ENCODE data around the gene CHRNG.

CHRNG gene, protein sequence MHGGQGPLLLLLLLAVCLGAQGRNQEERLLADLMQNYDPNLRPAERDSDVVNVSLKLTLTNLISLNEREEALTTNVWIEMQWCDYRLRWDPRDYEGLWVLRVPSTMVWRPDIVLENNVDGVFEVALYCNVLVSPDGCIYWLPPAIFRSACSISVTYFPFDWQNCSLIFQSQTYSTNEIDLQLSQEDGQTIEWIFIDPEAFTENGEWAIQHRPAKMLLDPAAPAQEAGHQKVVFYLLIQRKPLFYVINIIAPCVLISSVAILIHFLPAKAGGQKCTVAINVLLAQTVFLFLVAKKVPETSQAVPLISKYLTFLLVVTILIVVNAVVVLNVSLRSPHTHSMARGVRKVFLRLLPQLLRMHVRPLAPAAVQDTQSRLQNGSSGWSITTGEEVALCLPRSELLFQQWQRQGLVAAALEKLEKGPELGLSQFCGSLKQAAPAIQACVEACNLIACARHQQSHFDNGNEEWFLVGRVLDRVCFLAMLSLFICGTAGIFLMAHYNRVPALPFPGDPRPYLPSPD

GRCh38 chr2:232539298-232540231, at the start of gene CHRNG:
Gene CHRNG (plus strand): TSS chr2:232539692. CDS start chr2:232539748, 56 bp downstream.
- no peaks in the 10 kb centered on the region for H3K4me1 ChIP-seq (ENCODE audit: insufficient read depth, low read length)
- no peaks in the 10 kb centered on the region for H3K36me3 ChIP-seq (ENCODE audit: insufficient read depth, low read length)
- H3K27ac ChIP-seq (ENCODE audit: low read depth, low read length), result no peak within 1 kb of the TSS
- no peak within 1 kb of the TSS for H3K9ac ChIP-seq (ENCODE audit: low read length)
- peaks cover 9 to 28% of the 10 kb centered on the region in 2 donors for H3K27me3 ChIP-seq (ENCODE audit: control insufficient read depth in 1 of 2, insufficient read depth in 2 of 2, low read length in 2 of 2)
- no peak within 1 kb of the TSS for H3K4me3 ChIP-seq (ENCODE audit: low read depth in 1 of 2, low read length in 2 of 2)
- H3K9me3 ChIP-seq (ENCODE audit: low read length), result no peaks in the 10 kb centered on the region

DNA sequence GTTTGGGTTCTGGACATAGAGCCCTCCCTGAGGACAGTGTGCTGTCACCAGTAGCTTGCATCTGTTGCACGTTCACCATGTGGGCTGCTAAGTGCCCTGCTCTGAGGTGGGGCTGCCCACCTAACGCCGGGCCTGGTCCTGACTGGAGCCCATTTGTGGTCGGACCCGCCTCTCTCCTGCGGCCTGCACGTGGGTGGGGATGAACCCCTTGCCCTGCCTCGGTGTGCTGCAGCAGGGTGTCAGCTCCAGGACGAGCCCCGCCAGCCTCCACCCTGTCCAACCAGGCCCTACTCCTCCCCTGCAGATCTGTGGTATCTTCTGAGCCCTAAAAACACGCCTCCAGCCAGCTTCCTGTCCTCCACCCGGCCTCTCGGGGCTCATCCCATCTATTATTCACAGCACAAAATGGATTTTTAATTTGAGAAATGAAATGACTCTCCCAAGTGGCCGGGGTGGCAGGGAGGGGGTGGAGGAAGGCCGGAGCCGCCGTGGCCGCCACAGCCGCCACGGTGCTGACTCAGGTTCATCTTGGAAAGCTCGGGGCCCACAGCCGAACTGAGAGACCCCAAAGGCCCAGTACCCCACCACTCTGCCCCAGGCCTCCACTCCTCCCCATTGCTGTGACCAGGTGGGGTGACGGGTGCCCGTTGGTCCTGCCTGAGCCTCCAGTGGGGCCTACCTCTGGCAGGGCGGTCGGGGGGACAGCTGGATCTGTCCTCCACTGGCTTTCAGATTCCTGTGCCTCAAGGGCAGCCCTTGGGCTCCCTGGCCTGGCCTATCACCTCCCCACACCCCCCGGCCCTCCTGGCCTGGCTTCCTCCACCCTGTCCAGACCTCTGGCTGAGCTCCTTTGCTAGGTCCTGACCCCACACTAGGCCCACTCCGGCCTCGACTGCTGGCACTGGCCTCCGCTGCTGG, 49.0 kb upstream of the CHRNG start:
- H3K9me3 ChIP-seq (ENCODE audit: low read length), result no peaks in the 10 kb centered on the region
- no peaks in the 10 kb centered on the region for H3K36me3 ChIP-seq (ENCODE audit: insufficient read depth, low read length)
- peaks cover 0 to 37% of the 10 kb centered on the region in 2 donors for H3K27me3 ChIP-seq (ENCODE audit: control insufficient read depth in 1 of 2, insufficient read depth in 2 of 2, low read length in 2 of 2)
- H3K4me1 ChIP-seq (ENCODE audit: insufficient read depth, low read length), result no peaks in the 10 kb centered on the region
- no peak overlapping the region for H3K27ac ChIP-seq (ENCODE audit: low read depth, low read length)
- no peak overlapping the region for H3K9ac ChIP-seq (ENCODE audit: low read length)
- no peak overlapping the region for H3K4me3 ChIP-seq (ENCODE audit: low read depth in 1 of 2, low read length in 2 of 2)

DNA sequence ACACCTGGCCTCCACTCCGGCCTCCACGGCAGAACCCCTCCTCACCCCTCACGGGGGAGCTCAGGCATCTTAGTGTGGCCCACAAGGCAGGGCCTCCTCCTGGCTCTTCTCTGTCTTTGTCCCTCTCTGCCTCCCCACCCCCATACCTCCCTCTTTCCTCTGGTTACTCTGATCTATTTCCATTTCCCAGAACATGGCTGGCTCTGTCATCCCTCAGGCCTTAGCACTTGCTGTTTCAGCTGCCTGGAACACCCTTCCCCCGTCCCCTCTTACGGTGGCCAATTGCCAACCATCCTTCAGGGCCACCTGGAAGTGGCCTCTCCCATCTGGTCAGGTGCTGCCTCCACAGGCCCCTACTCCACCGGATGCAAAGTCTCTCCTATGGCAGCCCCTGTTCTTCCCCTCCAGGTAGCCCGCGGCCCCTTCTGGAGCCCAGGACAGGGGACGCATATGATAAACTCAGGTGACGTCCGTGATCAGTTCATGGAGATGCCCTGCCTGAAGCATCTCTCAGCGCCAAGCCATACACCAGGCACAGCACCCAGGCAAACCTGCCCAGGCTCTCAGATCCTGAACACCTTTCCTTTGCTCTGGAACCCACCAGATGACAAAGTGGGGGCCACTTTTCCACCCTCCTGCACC, 48.2 kb upstream of the CHRNG start:
- H3K27me3 ChIP-seq (ENCODE audit: control insufficient read depth in 1 of 2, insufficient read depth in 2 of 2, low read length in 2 of 2), result peaks cover 0 to 29% of the 10 kb centered on the region in 2 donors
- H3K4me3 ChIP-seq (ENCODE audit: low read depth in 1 of 2, low read length in 2 of 2), result no peak overlapping the region
- no peaks in the 10 kb centered on the region for H3K36me3 ChIP-seq (ENCODE audit: insufficient read depth, low read length)
- no peaks in the 10 kb centered on the region for H3K9me3 ChIP-seq (ENCODE audit: low read length)
- no peaks in the 10 kb centered on the region for H3K4me1 ChIP-seq (ENCODE audit: insufficient read depth, low read length)
- H3K9ac ChIP-seq (ENCODE audit: low read length), result no peak overlapping the region
- no peak overlapping the region for H3K27ac ChIP-seq (ENCODE audit: low read depth, low read length)

DNA sequence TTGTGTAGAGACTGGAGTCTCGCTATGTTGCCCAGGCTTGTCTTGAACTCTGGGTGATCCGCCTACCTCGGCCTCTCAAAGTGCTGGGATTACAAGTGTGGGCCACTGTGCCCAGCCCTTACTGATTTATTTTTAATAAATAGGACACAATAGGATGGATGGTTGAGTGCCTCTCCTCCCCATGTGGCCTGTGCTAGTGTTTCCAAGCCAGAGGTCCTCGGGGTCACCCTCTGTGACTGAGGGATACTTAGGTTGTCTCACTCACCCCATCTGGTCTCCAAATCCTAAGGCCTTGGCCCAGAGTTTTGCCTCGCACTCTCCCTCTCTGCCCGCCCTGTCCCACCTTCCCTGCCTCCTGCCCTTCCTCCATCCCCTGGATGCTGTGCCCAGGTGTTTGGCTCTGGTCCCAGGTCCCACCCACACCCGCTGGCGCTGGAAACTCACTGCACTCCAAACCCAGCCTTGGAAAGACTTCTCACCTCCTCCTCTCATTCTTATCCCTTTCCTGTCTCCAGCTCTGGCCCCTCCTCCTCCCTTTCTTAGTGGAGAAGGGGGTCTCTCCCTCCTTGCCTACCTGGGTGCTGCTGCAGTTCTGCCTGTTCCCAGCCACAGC, 47.1 kb upstream of the CHRNG start:
- Histone ChIP-seq H3K9ac (ENCODE audit: low read length) (no peak overlapping the region), H3K9me3 (ENCODE audit: low read length) (no peaks in the 10 kb centered on the region), H3K4me1 (ENCODE audit: insufficient read depth, low read length) (no peaks in the 10 kb centered on the region), H3K27me3 (ENCODE audit: control insufficient read depth in 1 of 2, insufficient read depth in 2 of 2, low read length in 2 of 2) (peaks cover 0 to 21% of the 10 kb centered on the region in 2 donors), H3K36me3 (ENCODE audit: insufficient read depth, low read length) (no peaks in the 10 kb centered on the region), H3K27ac (ENCODE audit: low read depth, low read length) (no peak overlapping the region), H3K4me3 (ENCODE audit: low read depth in 1 of 2, low read length in 2 of 2) (no peak overlapping the region)

GRCh38 chr2:232492963-232493700, 46.4 kb upstream of the CHRNG start:
- no peaks in the 10 kb centered on the region for H3K36me3 ChIP-seq (ENCODE audit: insufficient read depth, low read length)
- H3K9me3 ChIP-seq (ENCODE audit: low read length), result no peaks in the 10 kb centered on the region
- no peak overlapping the region for H3K4me3 ChIP-seq (ENCODE audit: low read depth in 1 of 2, low read length in 2 of 2)
- peaks cover 0 to 17% of the 10 kb centered on the region in 2 donors for H3K27me3 ChIP-seq (ENCODE audit: control insufficient read depth in 1 of 2, insufficient read depth in 2 of 2, low read length in 2 of 2)
- no peaks in the 10 kb centered on the region for H3K4me1 ChIP-seq (ENCODE audit: insufficient read depth, low read length)
- H3K9ac ChIP-seq (ENCODE audit: low read length), result no peak overlapping the region
- H3K27ac ChIP-seq (ENCODE audit: low read depth, low read length), result no peak overlapping the region

- Histone ChIP-seq H3K4me1 (ENCODE audit: insufficient read depth, low read length) (no peaks in the 10 kb centered on the region), H3K27me3 (ENCODE audit: control insufficient read depth in 1 of 2, insufficient read depth in 2 of 2, low read length in 2 of 2) (peaks cover 0 to 9% of the 10 kb centered on the region in 2 donors), H3K27ac (ENCODE audit: low read depth, low read length) (no peak overlapping the region), H3K9ac (ENCODE audit: low read length) (no peak overlapping the region), H3K36me3 (ENCODE audit: insufficient read depth, low read length) (no peaks in the 10 kb centered on the region), H3K9me3 (ENCODE audit: low read length) (no peaks in the 10 kb centered on the region), H3K4me3 (ENCODE audit: low read depth in 1 of 2, low read length in 2 of 2) (no peak overlapping the region)
These were observed 45.6 kb upstream of the CHRNG start for GRCh38 chr2:232493701-232494474.

GRCh38 chr2:232494542-232494941, 45.0 kb upstream of the CHRNG start:
- peaks cover 0 to 8% of the 10 kb centered on the region in 2 donors for H3K27me3 ChIP-seq (ENCODE audit: control insufficient read depth in 1 of 2, insufficient read depth in 2 of 2, low read length in 2 of 2)
- H3K4me3 ChIP-seq (ENCODE audit: low read depth in 1 of 2, low read length in 2 of 2), result no peak overlapping the region
- H3K9me3 ChIP-seq (ENCODE audit: low read length), result no peaks in the 10 kb centered on the region
- H3K36me3 ChIP-seq (ENCODE audit: insufficient read depth, low read length), result no peaks in the 10 kb centered on the region
- no peak overlapping the region for H3K27ac ChIP-seq (ENCODE audit: low read depth, low read length)
- no peak overlapping the region for H3K9ac ChIP-seq (ENCODE audit: low read length)
- H3K4me1 ChIP-seq (ENCODE audit: insufficient read depth, low read length), result no peaks in the 10 kb centered on the region

- H3K4me1 ChIP-seq (ENCODE audit: insufficient read depth, low read length), result no peaks in the 10 kb centered on the region
- no peaks in the 10 kb centered on the region for H3K36me3 ChIP-seq (ENCODE audit: insufficient read depth, low read length)
- H3K9ac ChIP-seq (ENCODE audit: low read length), result no peak overlapping the region
- H3K27ac ChIP-seq (ENCODE audit: low read depth, low read length), result no peak overlapping the region
- no peaks in the 10 kb centered on the region for H3K9me3 ChIP-seq (ENCODE audit: low read length)
- no peak overlapping the region for H3K4me3 ChIP-seq (ENCODE audit: low read depth in 1 of 2, low read length in 2 of 2)
- H3K27me3 ChIP-seq (ENCODE audit: control insufficient read depth in 1 of 2, insufficient read depth in 2 of 2, low read length in 2 of 2), result peaks cover 0 to 3% of the 10 kb centered on the region in 2 donors
These were observed 44.2 kb upstream of the CHRNG start for GRCh38 chr2:232495292-232495691.

DNA sequence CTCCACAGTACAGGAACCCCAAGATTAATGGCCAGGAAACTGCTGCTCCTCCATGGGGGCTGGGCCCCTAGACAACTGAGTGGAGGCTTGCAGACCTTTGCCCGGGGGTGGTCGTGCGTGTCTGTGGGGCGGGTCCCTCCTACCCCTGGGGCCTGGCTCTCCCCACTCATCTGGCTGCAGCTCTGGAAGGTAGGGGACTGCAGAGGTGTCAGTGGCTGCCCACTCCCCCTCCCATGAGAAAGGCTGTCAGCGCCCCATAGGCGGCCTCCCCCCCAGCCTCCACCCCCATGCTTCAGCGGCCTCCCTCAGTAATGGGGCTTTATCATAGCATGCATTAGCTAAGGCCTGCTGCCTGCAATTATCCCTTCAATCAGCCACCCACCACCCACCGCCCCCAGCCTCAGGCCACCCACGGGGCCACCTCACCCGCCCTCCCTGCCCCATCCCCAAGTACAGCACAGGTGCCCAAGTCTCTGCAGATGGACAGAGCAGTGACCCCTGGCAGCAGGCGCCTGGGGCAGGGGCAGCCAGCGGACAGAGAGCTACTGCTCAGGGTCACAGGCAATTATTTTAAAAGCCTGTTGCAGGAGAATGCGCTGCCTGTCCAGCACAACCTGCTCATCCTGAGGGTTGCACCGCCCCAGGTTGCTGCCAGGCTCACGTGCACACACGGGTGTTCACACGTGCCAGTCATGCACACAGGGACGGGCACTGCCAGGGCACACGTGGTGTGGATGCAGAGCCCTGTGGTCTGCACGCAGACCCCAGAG, 42.8 kb upstream of the CHRNG start:
- Histone ChIP-seq H3K9me3 (ENCODE audit: low read length) (no peaks in the 10 kb centered on the region), H3K36me3 (ENCODE audit: insufficient read depth, low read length) (no peaks in the 10 kb centered on the region), H3K9ac (ENCODE audit: low read length) (no peak overlapping the region), H3K4me1 (ENCODE audit: insufficient read depth, low read length) (no peaks in the 10 kb centered on the region), H3K27me3 (ENCODE audit: control insufficient read depth in 1 of 2, insufficient read depth in 2 of 2, low read length in 2 of 2) (no peaks in the 10 kb centered on the region), H3K4me3 (ENCODE audit: low read depth in 1 of 2, low read length in 2 of 2) (no peak overlapping the region), H3K27ac (ENCODE audit: low read depth, low read length) (no peak overlapping the region)
